Peyer's patch (tissue), 4 donors: ENCODE results near the gene ARNT2.

Source experiments
- POLR2A ChIP-seq, 2 donors: fragments of 450-650 bp; IDR thresholded peaks; one replicate each; pipeline ENCODE4 v1.5.1; 2017; ENCODE audit warnings: antibody characterized with exemption in 2 of 2, mild to moderate bottlenecking in 2 of 2, moderate library complexity in 2 of 2
- TF ChIP-seq, protein P1 (sequence below), 6 experiments: fragments of 450-650 bp in 4 of 6; fragments of 200-600 bp in 2 of 6; sonication (generic) in 1 of 6; IDR thresholded peaks; one replicate each; pipeline ENCODE4 v1.5.1; 2017 to 2019; ENCODE audit warnings: antibody characterized with exemption in 6 of 6, mild to moderate bottlenecking in 3 of 6, moderate library complexity in 1 of 6

DNA sequence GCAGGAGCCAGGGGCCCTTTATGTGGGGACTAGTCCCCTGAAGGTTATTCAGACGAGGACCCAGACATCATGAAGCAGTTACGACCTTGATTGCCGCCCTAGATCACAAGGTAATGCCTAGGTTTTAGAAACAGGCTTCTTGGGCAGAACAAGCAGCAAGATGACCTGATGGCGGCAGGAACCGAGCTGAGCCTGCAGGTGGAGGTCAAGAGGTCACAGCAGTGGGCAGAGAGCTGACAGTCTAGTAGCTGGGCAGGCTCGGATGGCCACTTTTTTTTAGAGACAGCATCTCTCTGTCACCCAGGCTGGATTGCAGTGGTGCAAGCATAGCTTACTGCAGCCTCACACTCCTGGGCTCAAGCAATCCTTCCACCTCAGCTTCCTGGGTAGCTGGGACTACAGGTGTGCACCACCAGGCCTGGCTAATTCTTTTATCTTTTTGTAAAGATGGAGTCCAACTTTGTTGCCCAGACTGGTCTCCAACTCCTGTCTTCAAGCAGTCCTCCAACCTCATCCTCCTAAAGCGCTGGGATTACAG lies 207.4 kb downstream of the ARNT2 start:
- TF ChIP-seq POLR2A (IDR thresholded peaks at IDR 0.05): no peak
- TF ChIP-seq, protein P1, sequence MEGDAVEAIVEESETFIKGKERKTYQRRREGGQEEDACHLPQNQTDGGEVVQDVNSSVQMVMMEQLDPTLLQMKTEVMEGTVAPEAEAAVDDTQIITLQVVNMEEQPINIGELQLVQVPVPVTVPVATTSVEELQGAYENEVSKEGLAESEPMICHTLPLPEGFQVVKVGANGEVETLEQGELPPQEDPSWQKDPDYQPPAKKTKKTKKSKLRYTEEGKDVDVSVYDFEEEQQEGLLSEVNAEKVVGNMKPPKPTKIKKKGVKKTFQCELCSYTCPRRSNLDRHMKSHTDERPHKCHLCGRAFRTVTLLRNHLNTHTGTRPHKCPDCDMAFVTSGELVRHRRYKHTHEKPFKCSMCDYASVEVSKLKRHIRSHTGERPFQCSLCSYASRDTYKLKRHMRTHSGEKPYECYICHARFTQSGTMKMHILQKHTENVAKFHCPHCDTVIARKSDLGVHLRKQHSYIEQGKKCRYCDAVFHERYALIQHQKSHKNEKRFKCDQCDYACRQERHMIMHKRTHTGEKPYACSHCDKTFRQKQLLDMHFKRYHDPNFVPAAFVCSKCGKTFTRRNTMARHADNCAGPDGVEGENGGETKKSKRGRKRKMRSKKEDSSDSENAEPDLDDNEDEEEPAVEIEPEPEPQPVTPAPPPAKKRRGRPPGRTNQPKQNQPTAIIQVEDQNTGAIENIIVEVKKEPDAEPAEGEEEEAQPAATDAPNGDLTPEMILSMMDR (IDR thresholded peaks at IDR 0.05): no peak
